ENCODE measurements around the gene CATSPERE.

Gene CATSPERE

GRCh38 chr1:244437086-244437468, 24.0 kb upstream of the CATSPERE start:
- in situ Hi-C loops (cut with HindIII; ENCODE audit: low sequenced_read_pairs), result no loop called here
- DNase-seq (ENCODE audit: low read depth), result no peak
- TF ChIP-seq CTCF (IDR thresholded peaks at IDR 0.05; ENCODE audit: low read depth, low read length, missing control alignments), result no peak
- no peak overlapping the region for H3K4me3 ChIP-seq (ENCODE audit: low read depth, low read length)

GRCh38 chr1:244439391-244440032, 21.6 kb upstream of the CATSPERE start:
- no peak for TF ChIP-seq CTCF (IDR thresholded peaks at IDR 0.05; ENCODE audit: low read depth, low read length, missing control alignments)
- in situ Hi-C loops (cut with HindIII; ENCODE audit: low sequenced_read_pairs), result no loop called here
- no peak overlapping the region for H3K4me3 ChIP-seq (ENCODE audit: low read depth, low read length)
- no peak for DNase-seq (ENCODE audit: low read depth)

- no peak for TF ChIP-seq CTCF (IDR thresholded peaks at IDR 0.05; ENCODE audit: low read depth, low read length, missing control alignments)
- no peak for DNase-seq (ENCODE audit: low read depth)
- in situ Hi-C loops (cut with HindIII; ENCODE audit: low sequenced_read_pairs), result no loop called here
- no peak overlapping the region for H3K4me3 ChIP-seq (ENCODE audit: low read depth, low read length)
Measured at GRCh38 chr1:244442850-244443249, 18.2 kb upstream of the CATSPERE start.

GRCh38 chr1:244444854-244445253, 16.2 kb upstream of the CATSPERE start:
- TF ChIP-seq CTCF (IDR thresholded peaks at IDR 0.05; ENCODE audit: low read depth, low read length, missing control alignments), result no peak
- no peak for DNase-seq (ENCODE audit: low read depth)
- in situ Hi-C loops (cut with HindIII; ENCODE audit: low sequenced_read_pairs), result no loop called here
- no peak overlapping the region for H3K4me3 ChIP-seq (ENCODE audit: low read depth, low read length)

GRCh38 chr1:244445320-244446181, 15.5 kb upstream of the CATSPERE start:
- H3K4me3 ChIP-seq (ENCODE audit: low read depth, low read length), result no peak overlapping the region
- no peak for TF ChIP-seq CTCF (IDR thresholded peaks at IDR 0.05; ENCODE audit: low read depth, low read length, missing control alignments)
- no peak for DNase-seq (ENCODE audit: low read depth)
- in situ Hi-C loops (cut with HindIII; ENCODE audit: low sequenced_read_pairs), result no loop called here

- no peak for TF ChIP-seq CTCF (IDR thresholded peaks at IDR 0.05; ENCODE audit: low read depth, low read length, missing control alignments)
- H3K4me3 ChIP-seq (ENCODE audit: low read depth, low read length), result no peak overlapping the region
- in situ Hi-C loops (cut with HindIII; ENCODE audit: low sequenced_read_pairs), result no loop called here
- no peak for DNase-seq (ENCODE audit: low read depth)
Measured at GRCh38 chr1:244447024-244447423, 14.0 kb upstream of the CATSPERE start.

All from astrocyte of the cerebellum (primary cell).